H1 (cell line): Measurements from ENCODE around the gene CHMP5. TPM values are rescaled to one million over a fixed set of nuclear protein-coding genes. Genes with fewer than 3 reads are reported as not detected.

Experiments used
- BACH1 ChIP-seq: IDR thresholded peaks from 2 replicates; pipeline ENCODE4 v1.6.1; 2012; ENCODE audit warnings: low read length, improper control_type of control experiment
- CEBPB ChIP-seq: IDR thresholded peaks from 2 replicates; pipeline ENCODE4 v1.6.1; 2012; ENCODE audit warnings: low read depth, low read length
- EP300 ChIP-seq, 2 experiments: IDR thresholded peaks; 1 replicate in 1 of 2; 2 replicates in 1 of 2; pipeline ENCODE4 v1.6.1; 2011 to 2012; ENCODE audit warnings: low read depth in 2 of 2, low read length in 2 of 2, mild to moderate bottlenecking in 2 of 2, borderline replicate concordance in 1 of 2, inconsistent platforms in 1 of 2, moderate library complexity in 1 of 2
- GABPA ChIP-seq: IDR thresholded peaks from 2 replicates; pipeline ENCODE4 v1.6.1; 2011; ENCODE audit warnings: mild to moderate bottlenecking, low read length, moderate library complexity, borderline replicate concordance; ENCODE audit not compliant: insufficient read depth
- HDAC2 ChIP-seq, 2 experiments: fragments of 300-600 bp in 1 of 2; sonication (generic) in 1 of 2; IDR thresholded peaks; 2 replicates each; pipeline ENCODE4 v1.6.1; 2011 to 2012; ENCODE audit warnings: low read depth in 2 of 2, low read length in 2 of 2, mild to moderate bottlenecking in 2 of 2, moderate library complexity in 2 of 2, borderline replicate concordance in 1 of 2, inconsistent platforms in 1 of 2
- NANOG ChIP-seq: IDR thresholded peaks from 2 replicates; pipeline ENCODE4 v1.6.1; 2011; ENCODE audit warnings: low read length, low read depth, mild to moderate bottlenecking, inconsistent platforms; ENCODE audit not compliant: insufficient read depth, poor library complexity, severe bottlenecking
- POU5F1 ChIP-seq: IDR thresholded peaks from 2 replicates; pipeline ENCODE4 v1.6.1; 2011; ENCODE audit warnings: low read depth, mild to moderate bottlenecking, low read length, moderate library complexity
- polyA plus RNA-seq, 7 experiments: library from polyadenylated mRNA; depleted of rRNA in 3 of 7; stranded (reverse) in 5 of 7; unstranded in 2 of 7; fragments of >200 nt in 5 of 7; fragments of 200-250 nt in 2 of 7; gene quantifications; 1 replicate in 5 of 7; 2 replicates in 1 of 7; 4 replicates in 1 of 7; pipeline versions ENCODE4 v1.2.1 to v1.2.3, GENCODE V29; 2011 to 2013; ENCODE audit warnings: missing spikeins in 2 of 7, mixed read lengths in 2 of 7
- total RNA-seq: library from RNA; stranded (reverse); fragmentation: NEBNext Ultra II Directional; extraction: Animal tissue kit (Norgen Biotek cat#: 25700); gene quantifications from 2 replicates; pipeline ENCODE4 v1.2.1, GENCODE V29; 2021
- TF ChIP-seq, protein P1 (sequence below): fragments of 300-600 bp; sonication (generic); IDR thresholded peaks from 2 replicates; pipeline ENCODE4 v1.7.1; 2012; ENCODE audit warnings: low read length, moderate library complexity, mild to moderate bottlenecking, inconsistent platforms; ENCODE audit not compliant: insufficient replicate concordance

The CHMP5 gene
- total and polyA plus RNA-seq, 2 of the 8 experiments (the other 6 are each of a cell fraction or from before 2014, with no cell fraction given) = 25.0 to 47.3 TPM

DNA sequence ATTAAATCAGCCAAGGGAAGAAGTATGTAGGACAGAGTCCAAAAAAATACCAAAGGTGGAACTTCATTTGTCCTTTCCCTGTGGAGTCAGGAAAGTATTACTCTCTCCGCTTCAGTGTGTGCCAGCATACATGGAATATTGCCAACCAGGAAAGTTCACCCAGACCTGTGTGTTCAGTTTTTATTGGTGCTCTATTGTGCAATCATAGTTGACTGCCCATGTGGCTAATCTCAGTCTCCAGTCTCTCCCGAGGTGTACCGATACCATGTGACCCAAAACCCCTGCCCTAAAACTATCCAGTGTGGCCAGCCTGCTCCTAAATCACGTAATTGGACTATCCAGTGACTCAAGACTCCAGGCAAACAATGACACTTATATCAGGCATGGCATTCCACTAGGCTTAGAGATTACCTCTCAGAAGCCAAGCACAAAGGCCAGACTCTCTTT, 64.3 kb downstream of the CHMP5 start (continued):
- TF ChIP-seq, protein P1, sequence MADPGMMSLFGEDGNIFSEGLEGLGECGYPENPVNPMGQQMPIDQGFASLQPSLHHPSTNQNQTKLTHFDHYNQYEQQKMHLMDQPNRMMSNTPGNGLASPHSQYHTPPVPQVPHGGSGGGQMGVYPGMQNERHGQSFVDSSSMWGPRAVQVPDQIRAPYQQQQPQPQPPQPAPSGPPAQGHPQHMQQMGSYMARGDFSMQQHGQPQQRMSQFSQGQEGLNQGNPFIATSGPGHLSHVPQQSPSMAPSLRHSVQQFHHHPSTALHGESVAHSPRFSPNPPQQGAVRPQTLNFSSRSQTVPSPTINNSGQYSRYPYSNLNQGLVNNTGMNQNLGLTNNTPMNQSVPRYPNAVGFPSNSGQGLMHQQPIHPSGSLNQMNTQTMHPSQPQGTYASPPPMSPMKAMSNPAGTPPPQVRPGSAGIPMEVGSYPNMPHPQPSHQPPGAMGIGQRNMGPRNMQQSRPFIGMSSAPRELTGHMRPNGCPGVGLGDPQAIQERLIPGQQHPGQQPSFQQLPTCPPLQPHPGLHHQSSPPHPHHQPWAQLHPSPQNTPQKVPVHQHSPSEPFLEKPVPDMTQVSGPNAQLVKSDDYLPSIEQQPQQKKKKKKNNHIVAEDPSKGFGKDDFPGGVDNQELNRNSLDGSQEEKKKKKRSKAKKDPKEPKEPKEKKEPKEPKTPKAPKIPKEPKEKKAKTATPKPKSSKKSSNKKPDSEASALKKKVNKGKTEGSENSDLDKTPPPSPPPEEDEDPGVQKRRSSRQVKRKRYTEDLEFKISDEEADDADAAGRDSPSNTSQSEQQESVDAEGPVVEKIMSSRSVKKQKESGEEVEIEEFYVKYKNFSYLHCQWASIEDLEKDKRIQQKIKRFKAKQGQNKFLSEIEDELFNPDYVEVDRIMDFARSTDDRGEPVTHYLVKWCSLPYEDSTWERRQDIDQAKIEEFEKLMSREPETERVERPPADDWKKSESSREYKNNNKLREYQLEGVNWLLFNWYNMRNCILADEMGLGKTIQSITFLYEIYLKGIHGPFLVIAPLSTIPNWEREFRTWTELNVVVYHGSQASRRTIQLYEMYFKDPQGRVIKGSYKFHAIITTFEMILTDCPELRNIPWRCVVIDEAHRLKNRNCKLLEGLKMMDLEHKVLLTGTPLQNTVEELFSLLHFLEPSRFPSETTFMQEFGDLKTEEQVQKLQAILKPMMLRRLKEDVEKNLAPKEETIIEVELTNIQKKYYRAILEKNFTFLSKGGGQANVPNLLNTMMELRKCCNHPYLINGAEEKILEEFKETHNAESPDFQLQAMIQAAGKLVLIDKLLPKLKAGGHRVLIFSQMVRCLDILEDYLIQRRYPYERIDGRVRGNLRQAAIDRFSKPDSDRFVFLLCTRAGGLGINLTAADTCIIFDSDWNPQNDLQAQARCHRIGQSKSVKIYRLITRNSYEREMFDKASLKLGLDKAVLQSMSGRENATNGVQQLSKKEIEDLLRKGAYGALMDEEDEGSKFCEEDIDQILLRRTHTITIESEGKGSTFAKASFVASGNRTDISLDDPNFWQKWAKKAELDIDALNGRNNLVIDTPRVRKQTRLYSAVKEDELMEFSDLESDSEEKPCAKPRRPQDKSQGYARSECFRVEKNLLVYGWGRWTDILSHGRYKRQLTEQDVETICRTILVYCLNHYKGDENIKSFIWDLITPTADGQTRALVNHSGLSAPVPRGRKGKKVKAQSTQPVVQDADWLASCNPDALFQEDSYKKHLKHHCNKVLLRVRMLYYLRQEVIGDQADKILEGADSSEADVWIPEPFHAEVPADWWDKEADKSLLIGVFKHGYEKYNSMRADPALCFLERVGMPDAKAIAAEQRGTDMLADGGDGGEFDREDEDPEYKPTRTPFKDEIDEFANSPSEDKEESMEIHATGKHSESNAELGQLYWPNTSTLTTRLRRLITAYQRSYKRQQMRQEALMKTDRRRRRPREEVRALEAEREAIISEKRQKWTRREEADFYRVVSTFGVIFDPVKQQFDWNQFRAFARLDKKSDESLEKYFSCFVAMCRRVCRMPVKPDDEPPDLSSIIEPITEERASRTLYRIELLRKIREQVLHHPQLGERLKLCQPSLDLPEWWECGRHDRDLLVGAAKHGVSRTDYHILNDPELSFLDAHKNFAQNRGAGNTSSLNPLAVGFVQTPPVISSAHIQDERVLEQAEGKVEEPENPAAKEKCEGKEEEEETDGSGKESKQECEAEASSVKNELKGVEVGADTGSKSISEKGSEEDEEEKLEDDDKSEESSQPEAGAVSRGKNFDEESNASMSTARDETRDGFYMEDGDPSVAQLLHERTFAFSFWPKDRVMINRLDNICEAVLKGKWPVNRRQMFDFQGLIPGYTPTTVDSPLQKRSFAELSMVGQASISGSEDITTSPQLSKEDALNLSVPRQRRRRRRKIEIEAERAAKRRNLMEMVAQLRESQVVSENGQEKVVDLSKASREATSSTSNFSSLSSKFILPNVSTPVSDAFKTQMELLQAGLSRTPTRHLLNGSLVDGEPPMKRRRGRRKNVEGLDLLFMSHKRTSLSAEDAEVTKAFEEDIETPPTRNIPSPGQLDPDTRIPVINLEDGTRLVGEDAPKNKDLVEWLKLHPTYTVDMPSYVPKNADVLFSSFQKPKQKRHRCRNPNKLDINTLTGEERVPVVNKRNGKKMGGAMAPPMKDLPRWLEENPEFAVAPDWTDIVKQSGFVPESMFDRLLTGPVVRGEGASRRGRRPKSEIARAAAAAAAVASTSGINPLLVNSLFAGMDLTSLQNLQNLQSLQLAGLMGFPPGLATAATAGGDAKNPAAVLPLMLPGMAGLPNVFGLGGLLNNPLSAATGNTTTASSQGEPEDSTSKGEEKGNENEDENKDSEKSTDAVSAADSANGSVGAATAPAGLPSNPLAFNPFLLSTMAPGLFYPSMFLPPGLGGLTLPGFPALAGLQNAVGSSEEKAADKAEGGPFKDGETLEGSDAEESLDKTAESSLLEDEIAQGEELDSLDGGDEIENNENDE = no peak
- TF ChIP-seq EP300 (IDR thresholded peaks at IDR 0.05; ENCODE audit: borderline replicate concordance in 1 of 2, low read depth in 2 of 2, low read length in 2 of 2) (no peak), POU5F1 (no peak), HDAC2 (IDR thresholded peaks at IDR 0.05; ENCODE audit: borderline replicate concordance in 1 of 2, low read depth in 2 of 2, low read length in 2 of 2) (no peak), NANOG (no peak), CEBPB (no peak), BACH1 (no peak), GABPA (no peak)
